HL-60/S4 treated with retinoic acid at 250 ng/mL for 4 days and 3 days (cell line): ENCODE measurements around the gene ERAL1.
"Not testable (repeated sequence)": the region's sequence is repeated elsewhere in the genome, so short reads cannot be mapped to it uniquely, and the experiment has no call there.

Experiments used
- in situ Hi-C: fragments of 300-500 bp; cut with MboI; formaldehyde crosslinking; loops from 2 replicates; pipeline ENCODE4 v1.7.0; 2022; ENCODE audit warnings: low sequenced_read_pairs

ERAL1 gene

DNA sequence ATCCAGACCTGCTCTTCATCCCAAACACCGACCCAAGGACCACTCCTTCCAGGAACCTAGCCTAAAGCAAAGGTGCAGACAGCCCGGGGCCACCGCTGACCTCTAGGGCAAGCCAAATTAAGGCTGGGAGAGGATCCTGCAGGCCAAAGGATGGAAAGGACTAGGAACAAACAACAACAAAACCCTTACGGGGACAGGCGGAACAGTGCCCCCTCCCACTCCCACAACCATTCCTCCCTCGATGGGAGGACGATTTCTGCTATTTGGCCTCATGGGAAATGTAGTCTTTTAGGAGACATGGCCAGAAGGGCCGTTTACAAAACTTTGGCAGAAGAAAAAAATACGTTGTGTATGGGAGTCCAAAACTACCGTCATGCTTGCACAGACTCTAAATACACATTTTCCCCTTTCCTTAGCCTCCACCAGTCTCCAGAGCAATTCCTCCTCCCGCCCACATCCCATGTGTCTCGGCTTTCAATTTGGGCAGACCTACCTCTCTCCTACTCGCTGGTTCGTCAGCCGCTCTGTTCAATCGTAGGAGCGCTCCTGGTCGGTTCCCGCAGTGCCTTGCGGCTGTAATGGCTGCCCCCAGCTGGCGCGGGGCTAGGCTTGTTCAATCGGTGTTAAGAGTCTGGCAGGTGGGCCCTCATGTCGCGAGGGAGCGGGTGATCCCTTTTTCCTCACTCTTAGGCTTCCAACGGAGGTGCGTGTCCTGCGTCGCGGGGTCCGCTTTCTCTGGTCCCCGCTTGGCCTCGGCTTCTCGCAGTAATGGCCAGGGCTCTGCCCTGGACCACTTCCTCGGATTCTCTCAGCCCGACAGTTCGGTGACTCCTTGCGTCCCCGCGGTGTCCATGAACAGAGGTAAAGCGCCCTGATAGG lies at the start of gene ERAL1:
Gene ERAL1, plus strand, starts transcription at position 560 of the 879 bp plus-strand sequence. Its CDS starts 19 bp downstream, at position 579.
- in situ Hi-C loops: no loop called here

DNA sequence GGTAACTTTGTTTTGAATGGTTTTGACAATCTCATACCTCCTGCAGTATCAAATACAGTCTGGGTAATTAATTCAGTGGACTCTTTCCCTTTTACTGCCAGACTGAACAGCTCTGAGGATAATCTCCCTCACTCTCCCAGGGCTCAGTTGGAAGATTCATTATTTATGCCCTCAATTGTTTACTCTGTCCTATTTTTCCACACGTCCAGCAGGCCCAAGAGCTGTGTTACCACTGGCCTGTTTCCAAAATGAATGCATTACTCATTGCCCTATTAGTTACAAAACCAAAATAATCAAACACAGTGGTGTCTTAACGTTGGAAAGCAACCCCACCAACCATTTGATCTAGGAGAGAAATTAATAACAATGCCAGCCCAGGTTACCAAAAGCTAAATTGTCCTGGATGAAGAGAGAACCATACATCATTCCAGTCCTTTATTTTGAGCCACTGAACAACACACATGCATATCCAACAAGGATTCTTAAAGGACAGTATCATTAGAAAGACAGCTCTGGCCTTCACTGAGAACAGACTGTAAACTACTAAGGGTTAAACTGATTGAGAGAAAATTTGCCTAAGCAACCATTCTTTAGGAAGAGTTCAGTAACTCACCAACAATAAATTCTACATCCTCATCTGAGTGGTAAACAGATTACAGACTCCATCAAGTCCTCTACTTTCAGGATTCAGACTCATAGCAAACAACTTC lies 46.7 kb upstream of the ERAL1 start:
- in situ Hi-C loops: no loop called here

DNA sequence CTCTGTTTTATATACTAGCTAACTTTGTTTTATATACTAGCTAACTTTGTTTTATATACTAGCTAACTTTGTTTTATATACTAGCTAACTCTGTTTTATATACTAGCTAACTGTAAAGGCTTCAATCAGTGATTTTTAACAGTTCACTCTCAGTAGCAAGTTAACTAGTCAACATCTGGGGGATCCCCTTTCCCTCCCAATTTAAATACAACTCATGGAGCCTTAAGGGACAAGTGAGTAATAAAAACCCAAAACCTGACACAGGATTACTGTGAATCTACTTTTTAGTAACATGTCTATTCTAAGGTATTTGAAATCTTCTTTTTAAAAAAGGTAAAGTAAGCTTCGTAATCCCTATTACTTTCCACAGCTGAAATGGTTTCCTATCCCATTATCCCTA lies 44.4 kb upstream of the ERAL1 start:
- in situ Hi-C loops: no loop called here

DNA sequence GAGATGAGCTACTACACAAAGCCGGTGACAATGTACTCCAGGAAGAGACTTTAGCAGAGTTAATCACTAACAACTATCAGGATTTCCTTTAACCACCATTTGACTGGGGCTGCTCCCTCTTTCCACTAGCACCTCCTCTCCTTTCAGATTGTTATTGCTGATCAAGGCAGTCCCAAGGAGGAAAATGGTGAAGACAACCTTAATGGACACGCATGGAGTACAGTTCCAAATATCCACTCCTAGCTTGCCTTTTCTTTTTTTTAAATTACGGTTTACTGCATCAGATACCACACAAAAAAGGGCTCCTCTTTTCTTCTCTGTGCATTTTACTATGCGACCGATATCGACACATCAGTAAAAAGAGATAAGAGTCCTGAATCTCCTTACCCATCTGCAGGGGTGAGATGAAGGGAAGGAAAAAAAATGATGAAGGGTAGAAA lies 43.1 kb upstream of the ERAL1 start:
- in situ Hi-C loops: no loop called here

DNA sequence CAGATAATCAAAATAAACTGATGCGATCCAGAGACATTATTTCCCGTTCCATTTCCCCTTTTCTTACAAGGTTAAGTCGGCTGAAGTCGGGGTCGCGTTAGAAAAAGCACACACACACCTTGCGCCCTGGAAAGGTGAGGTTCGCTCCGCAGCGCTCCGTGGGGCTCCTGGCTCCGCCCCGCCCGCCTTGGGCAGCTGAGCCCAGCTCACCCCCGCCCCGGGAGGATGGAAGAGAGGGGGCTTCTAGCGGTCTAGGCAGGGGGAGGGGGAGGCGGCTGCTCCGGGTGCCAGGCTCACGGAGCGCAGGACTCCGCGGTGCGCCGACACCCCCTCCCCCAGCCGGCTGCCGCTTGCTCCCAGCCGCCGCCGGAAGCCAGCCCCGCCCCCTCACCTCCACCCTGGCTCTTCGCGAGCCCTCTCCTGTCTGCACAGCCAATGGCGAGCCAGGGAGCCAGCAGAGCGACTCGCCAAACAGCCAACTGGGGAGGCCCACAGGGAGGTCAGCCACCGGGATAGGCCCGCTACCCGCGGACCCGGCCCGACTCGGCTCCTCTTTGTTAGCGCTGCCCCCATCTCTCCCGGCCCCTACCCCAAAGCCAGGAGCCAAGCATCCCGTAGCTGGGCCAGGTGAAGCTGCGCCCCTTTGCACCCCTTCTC lies 42.6 kb upstream of the ERAL1 start:
- in situ Hi-C loops: no loop called here

DNA sequence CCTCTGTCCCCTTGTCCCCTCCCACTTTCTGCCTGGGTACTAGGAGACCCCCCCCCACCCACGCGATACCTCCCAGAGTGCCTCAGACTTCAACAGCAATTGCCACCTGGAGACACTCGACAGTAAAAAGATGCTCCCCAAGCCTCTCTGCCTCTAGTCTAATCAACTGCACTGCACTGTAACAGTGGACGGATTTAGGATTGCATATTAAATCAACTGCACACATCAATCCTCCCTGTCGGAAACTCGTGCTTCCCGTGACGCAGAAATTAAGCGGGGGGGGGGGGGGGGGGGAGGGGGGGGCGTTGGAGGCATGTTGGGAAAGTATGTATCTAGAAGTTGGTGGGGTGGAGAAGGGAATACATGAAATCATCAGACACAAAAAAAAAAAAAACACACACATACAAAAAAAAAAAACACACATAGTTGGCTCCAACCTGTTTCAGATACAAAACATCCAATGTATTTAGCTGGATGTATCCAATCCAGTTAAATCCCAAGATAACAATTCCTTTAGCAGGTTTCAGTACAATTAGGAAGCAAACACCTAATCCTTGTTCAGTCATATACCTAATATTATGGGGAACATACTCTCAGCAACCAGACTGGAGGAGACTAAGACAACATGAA lies 42.0 kb upstream of the ERAL1 start:
- in situ Hi-C loops: no loop called here

DNA sequence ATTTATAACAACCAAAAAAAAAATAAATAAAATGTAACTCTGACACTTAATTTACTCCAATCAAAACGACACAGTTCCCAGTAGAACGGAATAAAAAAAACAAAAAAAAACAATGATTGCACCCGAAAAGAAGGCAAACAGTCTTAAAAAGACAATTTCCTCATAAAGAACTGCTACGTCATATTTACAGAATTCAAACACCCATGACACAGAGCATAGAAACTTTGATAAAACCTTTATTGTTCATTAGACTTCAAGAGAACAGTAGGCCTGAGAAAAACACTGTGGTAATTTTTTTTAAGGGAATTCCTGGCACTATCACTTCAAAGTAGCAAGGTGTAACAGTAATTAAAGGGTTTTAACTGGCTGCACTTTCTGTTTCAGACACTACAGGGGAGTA lies 38.3 kb upstream of the ERAL1 start:
- in situ Hi-C loops: no loop called here

DNA sequence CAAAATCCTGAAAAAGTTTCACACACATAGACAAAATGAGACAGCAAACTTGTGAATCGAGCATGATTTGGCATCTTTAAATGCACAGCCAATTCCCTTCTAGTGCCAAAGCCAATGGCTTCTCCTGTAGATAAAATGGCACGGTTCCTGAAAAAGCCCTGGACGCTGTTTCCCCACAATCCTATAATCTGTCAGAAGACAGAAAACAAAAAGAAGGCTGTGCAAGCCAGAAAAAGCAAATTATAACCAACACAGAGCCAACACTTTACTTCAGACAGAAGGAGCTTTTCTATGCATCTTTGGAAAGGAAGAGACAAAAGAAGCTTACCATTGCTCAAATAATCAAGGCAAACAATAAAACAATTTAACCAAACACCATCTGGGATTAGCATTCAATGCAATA lies 36.0 kb upstream of the ERAL1 start:
- in situ Hi-C loops: no loop called here

DNA sequence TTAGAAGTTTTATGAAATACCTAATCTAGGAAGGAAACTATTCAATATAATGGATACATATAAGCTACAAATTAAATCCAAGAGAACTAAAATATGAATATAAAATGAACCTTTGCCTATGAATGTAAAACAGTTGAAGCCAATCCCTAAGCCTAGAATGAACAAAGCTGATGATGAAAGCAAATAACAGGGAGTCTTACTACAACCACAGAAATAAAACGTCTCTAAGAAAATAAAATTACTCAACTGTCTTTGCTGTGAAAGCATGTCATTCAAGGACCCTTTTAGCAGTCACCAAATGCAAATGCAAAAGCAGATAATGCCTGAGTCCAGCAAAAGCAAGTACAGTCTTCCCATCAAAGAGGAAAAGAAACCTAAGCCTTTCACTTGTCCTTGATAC lies 35.2 kb upstream of the ERAL1 start:
- in situ Hi-C loops: no loop called here

DNA sequence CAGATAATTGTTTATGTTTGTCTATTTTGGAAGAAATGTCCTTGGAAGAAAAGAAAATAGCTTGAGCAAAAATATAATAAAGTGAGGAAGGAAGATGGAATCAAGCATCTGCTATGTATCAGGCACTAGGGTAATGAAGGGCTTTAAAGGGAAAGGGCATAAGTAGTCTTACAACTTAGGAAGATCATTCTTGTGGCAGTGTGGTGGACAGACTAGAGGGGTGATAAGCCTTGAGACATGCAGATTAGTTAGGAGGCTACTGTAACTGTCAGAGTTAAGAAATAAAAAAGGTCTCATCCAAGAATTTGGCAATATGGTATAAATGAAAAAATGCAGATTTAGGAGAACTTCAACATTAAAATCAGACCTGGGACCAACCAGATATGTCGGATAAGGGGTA lies 27.1 kb upstream of the ERAL1 start:
- in situ Hi-C loops: no loop called here

DNA sequence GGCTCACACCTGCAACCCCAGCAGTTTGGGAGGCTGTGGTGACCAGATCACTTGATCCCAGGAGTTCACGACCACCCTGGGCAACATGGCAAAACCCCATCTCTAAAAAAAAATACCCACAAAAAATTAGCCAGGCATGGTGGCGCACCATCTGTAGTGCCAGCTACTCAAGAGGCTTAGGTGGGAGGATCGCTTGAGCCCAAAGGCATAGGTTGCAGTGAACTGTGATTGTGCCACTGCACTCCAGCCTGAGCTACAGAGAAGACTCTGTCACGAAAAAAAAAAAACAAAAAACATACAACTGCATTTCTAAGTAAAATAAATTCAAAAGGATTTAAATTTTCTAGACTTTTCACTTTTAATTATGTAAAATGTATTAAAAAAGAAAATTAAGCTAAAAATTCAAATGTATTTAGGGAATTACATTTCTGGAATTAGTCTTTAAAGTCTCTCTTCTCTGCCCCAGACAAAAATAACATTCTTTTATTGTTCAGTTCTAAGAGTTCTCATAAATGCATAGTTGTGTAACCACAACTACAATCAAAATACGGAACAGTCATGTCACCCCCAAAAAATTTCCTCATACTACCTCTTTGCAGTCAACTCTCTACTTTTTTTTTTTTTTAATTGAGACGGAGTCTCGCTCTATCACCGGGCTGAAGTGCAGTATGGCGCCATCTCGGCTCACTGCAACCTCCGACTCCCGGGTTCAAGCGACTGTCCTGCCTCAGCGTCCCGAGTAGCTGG lies 26.3 kb upstream of the ERAL1 start:
- in situ Hi-C loops: no loop called here

DNA sequence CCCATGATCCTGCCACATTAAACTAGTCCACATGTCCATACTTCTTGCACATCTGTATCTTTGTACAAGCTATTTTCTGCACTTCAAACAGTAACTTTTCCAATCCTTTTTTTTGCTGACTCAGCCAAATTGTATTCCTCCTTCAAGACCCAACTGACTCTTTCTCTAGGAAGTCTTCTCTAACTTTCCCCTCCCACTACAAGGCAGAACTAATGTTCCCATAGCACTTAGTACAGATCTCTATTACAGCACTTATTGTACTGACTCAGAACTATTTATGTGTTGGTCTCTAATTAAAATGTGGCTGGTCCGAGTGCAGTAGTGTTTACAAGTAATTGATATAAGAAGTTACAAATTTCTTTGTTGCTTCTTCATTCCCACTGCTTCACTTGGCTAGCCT lies 20.4 kb upstream of the ERAL1 start:
- in situ Hi-C loops: no loop called here

DNA sequence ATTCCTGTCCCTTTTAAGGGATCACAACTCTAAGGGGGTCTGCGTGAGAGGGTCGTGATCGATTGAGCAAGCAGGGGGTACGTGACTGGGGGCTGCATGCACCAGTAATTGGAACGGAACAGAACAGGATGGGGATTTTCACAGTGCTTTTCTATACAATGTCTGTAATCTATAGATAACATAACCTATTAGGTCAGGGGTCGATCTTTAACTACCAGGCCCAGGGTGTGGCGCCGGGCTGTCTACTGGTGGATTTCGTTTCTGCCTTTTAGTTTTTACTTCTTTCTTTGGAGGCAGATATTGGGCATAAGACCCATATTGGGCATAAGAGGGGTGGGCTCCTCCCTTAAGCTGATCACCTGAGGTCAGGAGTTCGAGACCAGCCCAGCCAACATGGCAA lies 18.3 kb upstream of the ERAL1 start:
- in situ Hi-C loops: not testable (repeated sequence)

DNA sequence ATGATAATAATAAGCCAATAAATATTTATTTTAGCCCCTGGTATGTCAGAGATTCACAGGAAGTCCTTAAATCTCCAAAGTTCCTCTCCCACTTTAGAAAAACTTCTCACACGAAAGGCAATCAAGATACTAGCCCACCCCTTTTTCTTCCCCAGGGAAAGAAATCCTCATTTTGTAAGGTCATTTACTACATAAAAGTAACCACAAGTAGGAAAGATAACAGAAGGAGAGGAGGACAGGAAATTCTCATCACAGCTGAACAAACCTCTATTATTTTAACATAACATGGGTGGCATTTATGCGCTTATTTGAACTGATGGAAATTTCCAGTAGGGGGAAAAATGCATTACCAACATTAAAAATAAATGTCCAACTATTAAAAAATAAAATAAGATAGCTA lies 15.6 kb upstream of the ERAL1 start:
- in situ Hi-C loops: no loop called here

DNA sequence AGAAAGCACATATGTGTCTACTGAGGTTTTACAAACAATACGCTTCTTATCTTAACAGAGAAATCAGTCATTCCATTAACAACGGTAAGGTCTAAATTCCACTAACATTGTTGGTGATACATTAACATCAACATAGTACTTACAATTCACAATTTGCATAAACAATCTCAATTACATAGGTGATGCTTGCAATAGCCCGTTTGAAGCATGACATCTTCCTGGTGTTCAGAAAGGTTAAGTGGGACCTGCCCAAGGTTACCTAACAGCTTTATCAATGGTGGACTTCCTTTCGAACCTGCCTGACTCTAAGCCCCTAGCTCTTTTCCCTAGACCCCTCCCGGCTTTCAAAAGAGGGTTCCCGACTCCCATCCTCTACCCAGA lies 12.9 kb upstream of the ERAL1 start:
- in situ Hi-C loops: no loop called here

DNA sequence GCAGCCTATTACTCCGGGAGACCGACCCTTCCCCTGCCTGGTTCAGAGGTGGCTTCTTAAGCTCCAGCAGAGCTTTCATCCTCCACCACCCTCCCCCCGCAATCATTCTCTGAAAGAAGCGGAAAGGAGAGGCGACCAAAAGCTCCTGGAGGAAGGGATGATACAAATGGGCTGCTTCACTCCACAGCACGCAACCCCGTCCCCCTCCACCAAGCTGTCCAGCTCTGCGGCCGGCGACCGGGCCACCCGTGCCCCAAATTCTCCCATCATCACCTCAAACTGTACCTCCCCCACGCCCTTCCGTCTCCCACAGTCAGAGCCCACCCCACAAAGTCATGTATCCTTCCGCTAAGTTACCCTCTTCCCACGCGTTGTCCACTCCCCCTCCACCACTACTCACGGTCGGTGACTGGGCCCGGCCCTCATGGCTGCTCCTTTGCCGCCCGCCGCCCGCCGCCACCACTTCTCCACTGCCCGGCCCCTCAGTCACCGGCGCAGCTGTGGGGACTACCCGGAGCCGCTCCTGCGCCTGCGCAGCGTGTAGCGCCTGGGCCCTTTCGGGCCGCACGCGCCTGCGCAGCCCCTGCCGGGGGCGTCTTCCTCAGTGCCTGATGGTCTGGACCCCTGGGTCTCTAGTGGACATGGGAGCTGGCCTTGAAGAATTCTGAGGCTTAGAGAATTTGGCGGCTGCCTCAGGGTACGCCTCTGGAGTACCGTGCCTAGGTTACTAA lies 12.4 kb upstream of the ERAL1 start, which contains the start of gene FAM222B:
Gene FAM222B, minus strand, starts transcription at position 509 of the 731 bp plus-strand sequence. CDS start 76,123 bp downstream, outside the sequence.
- in situ Hi-C loops: no loop called here

DNA sequence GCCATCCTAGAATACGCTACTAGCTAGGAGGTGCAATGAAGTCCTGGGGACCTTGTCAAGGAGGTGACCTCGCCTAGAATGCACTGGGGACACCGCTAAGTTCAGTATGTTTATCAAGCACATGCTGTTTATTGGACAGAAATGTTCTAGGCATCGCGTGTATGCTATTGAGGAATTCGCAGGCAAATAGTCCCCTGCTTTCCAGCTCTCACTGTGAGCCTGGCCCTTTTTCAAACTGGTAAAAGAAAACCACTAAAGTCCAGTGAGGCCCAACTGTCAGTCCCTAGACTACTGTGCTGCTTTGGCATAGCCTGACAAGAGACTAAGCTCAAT lies 11.0 kb upstream of the ERAL1 start:
- in situ Hi-C loops: no loop called here

DNA sequence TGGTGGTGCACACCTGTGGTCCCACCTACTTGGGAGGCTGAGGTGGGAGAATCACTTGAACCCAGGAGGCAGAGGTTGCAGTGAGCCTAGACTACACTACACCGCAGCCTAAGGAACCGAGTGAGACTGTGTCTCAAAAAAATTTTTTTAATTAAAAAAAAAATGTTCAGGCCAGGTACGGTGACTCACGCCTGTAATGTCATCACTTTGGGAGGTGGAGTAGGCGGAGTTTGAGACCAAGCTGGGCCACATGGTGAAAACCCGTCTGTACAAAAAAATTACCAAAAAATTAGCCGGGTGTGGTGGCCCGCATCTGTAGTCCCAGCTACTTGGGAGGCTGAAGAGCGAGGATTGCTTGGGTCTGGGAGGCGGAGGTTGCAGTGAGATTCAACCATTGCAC lies 8.6 kb upstream of the ERAL1 start:
- in situ Hi-C loops: no loop called here

DNA sequence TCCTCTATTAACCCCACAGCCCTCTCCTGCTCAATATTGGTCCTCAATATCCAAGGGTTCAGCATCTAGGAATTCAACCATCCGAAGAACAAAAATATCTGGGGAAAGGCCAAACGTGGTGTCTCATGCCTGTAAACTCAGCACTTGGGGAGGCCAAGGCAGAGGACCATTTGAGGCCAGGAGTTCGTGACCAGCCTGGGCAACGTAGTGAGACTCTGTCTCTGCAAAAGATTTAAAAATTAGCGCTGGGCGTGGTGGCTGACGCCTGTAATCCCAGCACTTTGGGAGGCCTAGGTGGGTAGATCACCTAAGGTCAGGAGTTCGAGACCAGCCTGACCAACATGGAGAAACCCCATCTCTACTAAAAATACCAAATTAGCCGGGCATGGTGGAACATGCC lies 8.1 kb upstream of the ERAL1 start:
- in situ Hi-C loops: not testable (repeated sequence)

DNA sequence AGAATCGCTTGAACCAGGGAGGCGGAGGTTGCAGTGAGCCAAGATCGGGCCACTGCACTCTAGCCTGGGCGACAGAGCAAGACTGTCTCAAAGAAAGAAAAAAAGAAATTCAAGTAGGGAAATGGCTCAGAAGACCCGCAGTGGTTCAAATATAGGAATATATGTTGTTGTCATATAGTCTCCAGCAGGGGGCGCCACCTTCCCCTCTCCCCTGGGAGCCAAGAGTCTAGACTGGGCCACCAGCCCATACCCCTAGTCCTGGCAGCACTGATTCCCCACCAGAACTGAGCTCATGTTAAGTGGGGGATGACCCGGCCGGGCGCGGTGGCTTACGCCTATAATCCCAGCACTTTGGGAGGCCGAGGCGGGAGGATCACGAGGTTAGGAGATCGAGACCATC lies 6.1 kb upstream of the ERAL1 start:
- in situ Hi-C loops: not testable (repeated sequence)
